Activated CD8-positive, alpha-beta memory T cell treated with anti-CD3 and anti-CD28 coated beads, Interleukin-2, amount 10 ng/mL, durations not matched to agents 7 days and 5 days (primary cell): ENCODE data around the gene TBX1. TPM values are rescaled to one million over a fixed set of nuclear protein-coding genes. Genes with fewer than 3 reads are reported as not detected.

Experiments used
- ATAC-seq: fragments of 150-1000 bp; cut with Tn5 transposase; one replicate; pipeline ENCODE4 v1.10.0; 2021; ENCODE audit warnings: moderate library complexity
- CTCF ChIA-PET: fragments of 350-600 bp; sonication (Branson Sonifier 250); formaldehyde crosslinking; loops from one replicate; lab custom pipeline; 2021; ENCODE audit warnings: antibody characterized with exemption; lab: Charles Lee
- DNase-seq: peaks from one replicate; pipeline ENCODE4 v3.0.0-alpha.2; 2020
- H3K27ac Mint-ChIP-seq: one replicate; pipeline ENCODE4 v1.8.0; 2021; ENCODE audit warnings: mild to moderate bottlenecking, mixed read lengths
- H3K27me3 Mint-ChIP-seq: one replicate; pipeline ENCODE4 v1.8.0; 2021; ENCODE audit warnings: mixed read lengths
- H3K36me3 Mint-ChIP-seq: one replicate; pipeline ENCODE4 v1.8.0; 2021; ENCODE audit warnings: mild to moderate bottlenecking, mixed read lengths
- H3K4me1 Mint-ChIP-seq: one replicate; pipeline ENCODE4 v1.8.0; 2021; ENCODE audit warnings: mixed read lengths
- H3K4me3 Mint-ChIP-seq: one replicate; pipeline ENCODE4 v1.8.0; 2021; ENCODE audit warnings: mild to moderate bottlenecking, moderate library complexity, mixed read lengths
- H3K9me3 Mint-ChIP-seq: one replicate; pipeline ENCODE4 v1.8.0; 2022; ENCODE audit warnings: low read depth, mixed read lengths
- total RNA-seq, 2 experiments: library from RNA; stranded (reverse); gene quantifications; one replicate each; pipeline ENCODE4 v1.2.3, GENCODE V29; 2021

TBX1 gene
- total RNA-seq, 2 experiments from 2014 or later = 0.91 to 1.1 TPM

GRCh38 chr22:19745155-19746101 is 15.2 kb upstream of the TBX1 start:
- Mint-ChIP-seq H3K27ac (no peak overlapping the region), H3K36me3 (no peaks in the 10 kb centered on the region), H3K4me3 (no peak overlapping the region), H3K9me3 (no peaks in the 10 kb centered on the region), H3K27me3 (peaks cover 3% of the 10 kb centered on the region), H3K4me1 (no peaks in the 10 kb centered on the region)
- DNase-seq = no peak
- ATAC-seq = no peak
- CTCF ChIA-PET = interaction anchor here (1.0 to 1.5 kb wide), 3 partner anchors 10 to 165 kb away, joined by 3 to 5 read pairs (median 3); no protein-coding TSS in a partner anchor

- no peak overlapping the region for H3K27ac Mint-ChIP-seq
- no peak overlapping the region for H3K4me3 Mint-ChIP-seq
- no peaks in the 10 kb centered on the region for H3K9me3 Mint-ChIP-seq
- DNase-seq (no peak), ATAC-seq (no peak)
- no peaks in the 10 kb centered on the region for H3K36me3 Mint-ChIP-seq
- CTCF ChIA-PET = interaction anchor here (1.2 to 1.7 kb wide), 3 partner anchors 11 to 17 kb away, joined by 3 to 8 read pairs (median 3); no protein-coding TSS in a partner anchor
- H3K4me1 Mint-ChIP-seq = no peaks in the 10 kb centered on the region
- H3K27me3 Mint-ChIP-seq = peaks cover 3% of the 10 kb centered on the region
These were observed 13.9 kb upstream of the TBX1 start for GRCh38 chr22:19746726-19747125.

- Mint-ChIP-seq H3K4me1 (no peaks in the 10 kb centered on the region), H3K27ac (no peak overlapping the region), H3K27me3 (peaks cover 3% of the 10 kb centered on the region), H3K36me3 (no peaks in the 10 kb centered on the region), H3K4me3 (no peak overlapping the region), H3K9me3 (no peaks in the 10 kb centered on the region)
- no peak for DNase-seq
- no peak for ATAC-seq
- CTCF ChIA-PET = interaction anchor here (0.8 to 1.7 kb wide), 4 partner anchors 10 to 163 kb away, joined by 3 to 8 read pairs (median 3); no protein-coding TSS in a partner anchor
These were observed 13.0 kb upstream of the TBX1 start for GRCh38 chr22:19747551-19747950.

- no peak overlapping the region for H3K27ac Mint-ChIP-seq
- CTCF ChIA-PET = interaction anchor here (0.8 to 1.5 kb wide), 3 partner anchors 10 to 162 kb away, joined by 3 read pairs; no protein-coding TSS in a partner anchor
- no peaks in the 10 kb centered on the region for H3K4me1 Mint-ChIP-seq
- H3K36me3 Mint-ChIP-seq = no peaks in the 10 kb centered on the region
- no peaks in the 10 kb centered on the region for H3K9me3 Mint-ChIP-seq
- H3K27me3 Mint-ChIP-seq = peaks cover 8% of the 10 kb centered on the region
- DNase-seq = no peak
- H3K4me3 Mint-ChIP-seq = no peak overlapping the region
- ATAC-seq = no peak
These were observed 12.4 kb upstream of the TBX1 start for GRCh38 chr22:19748139-19748538.

- CTCF ChIA-PET = no interaction called here
- H3K27ac Mint-ChIP-seq = no peak overlapping the region
- H3K4me1 Mint-ChIP-seq = no peaks in the 10 kb centered on the region
- no peaks in the 10 kb centered on the region for H3K36me3 Mint-ChIP-seq
- no peak for DNase-seq
- no peak for ATAC-seq
- peaks cover 18% of the 10 kb centered on the region for H3K27me3 Mint-ChIP-seq
- no peak overlapping the region for H3K4me3 Mint-ChIP-seq
- no peaks in the 10 kb centered on the region for H3K9me3 Mint-ChIP-seq
These were observed 11.4 kb upstream of the TBX1 start for GRCh38 chr22:19748991-19749664.

- Mint-ChIP-seq H3K27ac (no peak overlapping the region), H3K9me3 (no peaks in the 10 kb centered on the region), H3K27me3 (peaks cover 26% of the 10 kb centered on the region), H3K4me1 (no peaks in the 10 kb centered on the region), H3K36me3 (no peaks in the 10 kb centered on the region), H3K4me3 (no peak overlapping the region)
- DNase-seq = no peak
- ATAC-seq = no peak
- CTCF ChIA-PET = no interaction called here
These were observed 10.7 kb upstream of the TBX1 start for GRCh38 chr22:19749876-19750275.

GRCh38 chr22:19750507-19751490 is 9.8 kb upstream of the TBX1 start:
- no peak overlapping the region for H3K4me3 Mint-ChIP-seq
- CTCF ChIA-PET = interaction anchor here (0.9 kb wide), 2 partner anchors 20 to 159 kb away, joined by 4 read pairs; no protein-coding TSS in a partner anchor
- DNase-seq (no peak), ATAC-seq (no peak)
- no peaks in the 10 kb centered on the region for H3K9me3 Mint-ChIP-seq
- H3K36me3 Mint-ChIP-seq = no peaks in the 10 kb centered on the region
- peaks cover 34% of the 10 kb centered on the region for H3K27me3 Mint-ChIP-seq
- no peak overlapping the region for H3K27ac Mint-ChIP-seq
- H3K4me1 Mint-ChIP-seq = no peaks in the 10 kb centered on the region

GRCh38 chr22:19751497-19752245 is 8.9 kb upstream of the TBX1 start:
- no peaks in the 10 kb centered on the region for H3K36me3 Mint-ChIP-seq
- DNase-seq (no peak), ATAC-seq (no peak)
- CTCF ChIA-PET = interaction anchor here (0.9 kb wide), 2 partner anchors 21 to 158 kb away, joined by 4 read pairs; no protein-coding TSS in a partner anchor
- no peaks in the 10 kb centered on the region for H3K9me3 Mint-ChIP-seq
- no peak overlapping the region for H3K4me3 Mint-ChIP-seq
- H3K4me1 Mint-ChIP-seq = peaks cover 2% of the 10 kb centered on the region
- H3K27me3 Mint-ChIP-seq = peaks cover 43% of the 10 kb centered on the region
- no peak overlapping the region for H3K27ac Mint-ChIP-seq

GRCh38 chr22:19753090-19753842 is 7.3 kb upstream of the TBX1 start:
- peaks cover 55% of the 10 kb centered on the region for H3K27me3 Mint-ChIP-seq
- H3K36me3 Mint-ChIP-seq = no peaks in the 10 kb centered on the region

GRCh38 chr22:19753996-19754700 is 6.4 kb upstream of the TBX1 start:
- H3K4me3 Mint-ChIP-seq = no peak overlapping the region
- DNase-seq (no peak), ATAC-seq (no peak)
- H3K4me1 Mint-ChIP-seq = peaks cover 8% of the 10 kb centered on the region
- H3K27me3 Mint-ChIP-seq = peaks cover 58% of the 10 kb centered on the region
- no peaks in the 10 kb centered on the region for H3K9me3 Mint-ChIP-seq
- CTCF ChIA-PET = interaction anchor here (4.3 kb wide), 1 partner anchor 23 kb away, joined by 24 read pairs; no protein-coding TSS in a partner anchor
- no peaks in the 10 kb centered on the region for H3K36me3 Mint-ChIP-seq
- H3K27ac Mint-ChIP-seq = no peak overlapping the region

More at GRCh38 chr22:19753090-19753842, 7.3 kb upstream of the TBX1 start:
- H3K4me3 Mint-ChIP-seq = no peak overlapping the region
- no peaks in the 10 kb centered on the region for H3K9me3 Mint-ChIP-seq
- DNase-seq = no peak
- no peak for ATAC-seq
- no peak overlapping the region for H3K27ac Mint-ChIP-seq
- peaks cover 8% of the 10 kb centered on the region for H3K4me1 Mint-ChIP-seq
- CTCF ChIA-PET = interaction anchor here (1.1 to 4.3 kb wide), 2 partner anchors 23 to 157 kb away, joined by 3 to 24 read pairs; no protein-coding TSS in a partner anchor

GRCh38 chr22:19754701-19755144 is 5.9 kb upstream of the TBX1 start:
- Mint-ChIP-seq H3K4me3 (no peak overlapping the region), H3K27me3 (peaks cover 62% of the 10 kb centered on the region), H3K36me3 (no peaks in the 10 kb centered on the region), H3K9me3 (no peaks in the 10 kb centered on the region), H3K27ac (no peak overlapping the region), H3K4me1 (peaks cover 9% of the 10 kb centered on the region)
- ATAC-seq (no peak), DNase-seq (no peak)
- CTCF ChIA-PET = interaction anchor here (1.0 to 4.3 kb wide), 2 partner anchors 9 to 24 kb away, joined by 3 to 24 read pairs; no protein-coding TSS in a partner anchor
